ELR (cell line): Measurements from ENCODE around the gene ARID1B.

Experiments used
- DNase-seq: peaks from one replicate; pipeline ENCODE4 v3.0.0-alpha.2; 2015; ENCODE audit warnings: low read depth

ARID1B gene

DNA sequence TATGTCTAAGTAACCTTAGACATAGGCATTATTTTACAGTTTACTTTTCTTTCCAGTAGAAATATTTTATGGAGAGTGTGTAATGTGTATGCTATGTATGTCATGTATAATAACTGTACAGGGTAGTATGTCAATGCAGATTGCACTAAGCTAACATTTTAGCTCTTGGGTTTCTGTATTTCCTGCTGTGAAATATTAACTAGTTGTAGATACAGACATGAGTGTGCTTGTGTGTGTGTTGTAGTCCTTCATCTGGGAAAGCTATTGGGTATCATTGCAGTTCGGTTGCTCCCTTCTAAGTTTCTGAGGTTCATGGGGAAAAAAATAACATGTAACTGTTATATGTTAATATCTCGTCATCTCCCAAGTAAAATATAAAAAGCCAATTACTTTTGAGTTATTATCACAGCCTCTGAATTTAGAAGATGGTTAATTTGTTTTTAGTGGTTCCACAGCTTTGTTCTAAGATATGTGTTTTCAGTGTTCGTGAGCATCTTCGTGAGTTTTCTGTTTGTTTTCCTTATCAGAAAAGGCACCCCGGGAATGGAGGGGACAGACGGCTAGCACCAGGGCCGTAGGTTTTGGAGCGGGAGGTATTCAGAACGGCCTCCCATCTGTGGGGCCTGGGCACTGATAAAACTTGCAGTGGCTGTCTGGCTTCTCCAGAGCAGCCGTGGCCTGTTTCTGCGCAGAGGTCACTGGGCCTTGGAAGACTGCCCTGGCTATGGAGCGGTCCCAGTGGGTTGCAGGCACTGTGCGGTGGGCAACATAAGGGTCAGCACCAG lies 215.0 kb downstream of the ARID1B start:
- DNase-seq = no peak

DNA sequence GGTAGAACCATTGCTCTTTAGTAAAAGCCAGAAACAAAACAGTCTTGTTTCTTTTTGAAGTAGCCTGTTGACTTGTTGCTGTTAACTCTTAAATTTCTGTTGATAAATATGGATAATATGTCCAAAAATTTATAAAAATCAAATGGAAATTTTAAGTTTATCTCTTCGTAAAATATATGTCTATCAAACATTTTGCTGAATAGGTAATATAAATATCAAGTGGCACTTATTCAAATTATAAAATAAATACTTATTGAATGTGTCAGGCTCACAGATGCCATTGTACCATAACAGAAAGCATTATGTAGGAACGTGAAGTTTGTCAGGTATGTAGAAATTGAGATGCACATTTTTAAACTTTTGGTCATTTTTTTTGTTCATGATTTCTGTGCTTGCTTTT lies 216.5 kb downstream of the ARID1B start:
- DNase-seq = no peak

DNA sequence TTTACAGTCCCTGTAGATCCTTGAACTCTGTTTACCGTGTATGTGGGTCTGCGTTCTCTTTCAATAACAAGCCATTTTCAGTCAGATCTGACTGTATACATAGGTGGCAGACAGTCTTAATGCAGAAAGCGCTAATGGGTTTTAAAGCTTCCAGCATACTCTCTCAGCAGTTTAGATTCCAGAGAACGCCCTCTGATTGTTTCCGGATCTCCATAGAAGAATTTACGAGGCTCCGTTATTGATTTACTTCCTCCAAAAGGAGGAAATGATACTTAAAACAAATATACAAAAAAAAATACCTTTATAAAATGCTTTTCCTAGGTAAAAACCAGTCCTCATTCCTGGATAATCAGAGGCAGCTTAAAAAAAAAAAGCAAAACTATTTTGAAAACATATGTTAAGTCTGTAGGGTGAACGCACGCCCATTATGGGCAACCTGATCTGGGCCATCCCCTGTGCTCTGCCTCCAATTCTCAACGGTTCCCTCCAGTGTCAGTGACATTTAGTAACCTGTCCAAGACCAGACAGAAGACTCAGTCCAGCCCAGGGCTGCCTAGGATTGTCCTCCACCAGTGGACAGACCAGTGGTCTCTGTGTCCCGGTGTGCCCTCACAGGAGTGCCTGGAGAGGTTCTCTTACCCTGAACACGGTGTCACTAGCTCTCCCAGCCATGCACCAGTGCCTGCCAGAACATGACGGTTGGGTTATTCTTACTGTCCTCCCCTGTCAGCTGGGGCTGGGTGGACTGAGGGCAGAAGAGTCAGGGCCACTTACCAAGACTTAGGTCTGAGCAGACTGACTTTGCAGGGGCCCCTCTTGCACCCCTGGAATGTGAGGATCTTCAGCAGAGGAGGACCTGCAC lies 217.3 kb downstream of the ARID1B start:
- no peak for DNase-seq

DNA sequence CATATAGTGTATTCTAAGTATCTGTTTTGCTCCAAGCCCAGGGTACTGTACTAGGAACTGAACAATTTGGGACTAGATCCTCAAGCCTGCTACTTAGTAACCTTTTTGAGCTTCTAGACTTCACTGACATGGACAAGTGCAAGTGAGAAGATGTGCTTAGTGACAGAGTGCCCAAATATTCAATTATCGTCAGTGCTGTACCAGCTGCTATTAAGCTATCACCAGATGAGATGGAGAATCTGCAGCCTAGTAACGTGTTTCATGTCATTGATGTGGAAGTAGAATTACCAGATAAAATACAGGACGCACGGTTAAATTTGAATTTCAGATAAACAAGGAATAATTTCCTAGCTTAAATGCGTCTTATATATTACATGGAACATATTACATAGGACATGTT lies 218.3 kb downstream of the ARID1B start:
- DNase-seq = no peak

DNA sequence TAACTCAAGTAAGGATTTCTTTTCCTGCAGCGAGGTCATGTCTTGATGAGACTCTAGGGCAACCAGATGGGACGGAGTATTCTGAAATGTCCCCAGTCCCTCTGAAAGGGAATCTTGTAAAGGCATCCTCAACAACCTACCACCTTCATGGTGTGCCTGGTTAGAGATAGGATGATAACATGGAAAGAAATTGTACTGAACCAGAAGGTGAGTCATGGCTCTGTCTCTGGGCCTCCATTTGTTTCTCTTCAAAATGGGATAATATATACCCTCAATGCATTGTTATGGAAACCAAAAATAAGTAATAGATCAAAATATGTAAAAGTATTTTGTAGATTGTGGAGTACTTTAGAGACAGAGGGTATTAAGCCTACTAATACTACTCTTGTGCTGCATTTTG lies 219.1 kb downstream of the ARID1B start:
- no peak for DNase-seq

DNA sequence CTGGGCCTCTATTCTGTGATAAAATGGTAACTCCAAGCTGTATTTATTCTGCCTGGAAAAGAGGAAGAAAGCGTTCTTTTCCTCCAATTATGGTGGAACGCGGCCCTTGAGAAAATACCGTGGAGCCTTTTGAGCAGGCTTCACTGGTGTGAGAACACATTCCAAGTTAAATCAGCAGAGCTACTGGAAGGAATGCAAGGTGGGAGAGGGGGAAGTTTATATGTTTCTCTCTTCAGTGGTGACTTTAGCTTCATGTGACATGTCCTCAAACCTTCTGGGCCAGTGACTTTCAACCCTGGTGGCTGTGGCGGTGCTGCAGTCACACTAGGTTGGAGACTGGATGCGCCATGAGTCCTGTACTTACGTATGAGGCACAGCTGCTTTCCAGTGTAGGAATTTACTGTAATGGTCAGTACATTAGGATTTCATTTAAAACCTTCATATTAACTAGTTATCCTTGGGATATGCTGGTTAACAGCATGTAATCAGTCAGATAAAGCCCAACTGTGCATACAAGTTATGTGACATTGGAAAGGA lies 221.7 kb downstream of the ARID1B start:
- no peak for DNase-seq

DNA sequence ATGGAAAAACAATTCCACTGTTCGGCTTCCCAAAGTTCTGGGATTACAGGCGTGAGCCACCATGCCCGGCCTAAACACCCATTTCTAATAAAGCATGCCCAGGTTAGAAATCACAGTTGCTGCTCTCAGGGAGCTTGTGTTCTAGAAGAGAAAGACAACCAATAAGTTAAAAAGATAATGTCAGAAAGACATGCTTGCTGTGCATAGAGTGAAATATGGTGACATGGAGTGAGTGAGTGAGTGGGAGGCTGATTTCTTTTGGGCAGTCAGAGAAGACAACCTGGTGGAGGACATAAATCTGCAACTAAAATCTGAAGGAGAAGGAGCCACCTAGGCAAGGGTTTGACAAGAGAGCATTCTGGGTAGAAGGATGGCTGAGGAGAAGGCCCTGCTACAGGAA lies 222.6 kb downstream of the ARID1B start:
- DNase-seq = no peak

DNA sequence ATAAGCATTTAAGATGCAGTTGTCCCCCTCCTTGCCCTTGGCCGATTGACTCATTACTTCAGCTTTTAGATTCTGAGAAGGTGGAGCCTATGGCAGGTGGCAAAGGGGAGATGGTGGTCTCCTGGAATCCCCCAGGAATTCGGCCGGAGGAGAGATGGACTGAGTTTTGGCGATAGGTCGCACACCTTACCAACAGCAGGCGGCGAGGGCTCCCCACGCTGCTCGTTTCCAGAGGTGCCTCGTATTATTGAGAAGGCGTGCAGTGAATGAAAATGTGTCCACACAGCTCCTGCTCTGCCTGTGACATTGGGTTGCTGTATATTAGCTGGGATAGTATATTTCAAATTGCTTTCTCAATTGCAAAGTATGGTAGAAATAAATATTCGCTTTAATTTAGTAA lies 224.5 kb downstream of the ARID1B start:
- DNase-seq = no peak

DNA sequence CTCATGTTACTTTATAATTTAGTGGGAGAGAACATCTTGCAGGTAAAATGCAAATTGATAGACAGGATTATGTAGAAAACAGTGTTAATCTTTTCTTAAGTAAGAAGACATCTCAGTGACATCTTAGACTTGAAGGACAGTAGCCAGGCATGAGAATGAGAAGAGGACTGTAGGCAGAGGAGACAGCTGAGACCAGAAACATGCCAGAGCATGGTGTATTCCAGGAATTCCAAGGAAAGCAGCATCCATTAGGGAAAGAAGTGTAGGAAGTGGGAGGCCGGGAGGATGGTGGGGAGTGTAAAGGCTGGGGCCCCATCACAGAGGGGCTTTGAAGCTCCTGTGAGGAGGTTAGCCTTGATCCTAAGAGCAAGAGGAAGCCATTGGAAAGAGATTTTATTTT lies 225.6 kb downstream of the ARID1B start:
- DNase-seq = no peak

DNA sequence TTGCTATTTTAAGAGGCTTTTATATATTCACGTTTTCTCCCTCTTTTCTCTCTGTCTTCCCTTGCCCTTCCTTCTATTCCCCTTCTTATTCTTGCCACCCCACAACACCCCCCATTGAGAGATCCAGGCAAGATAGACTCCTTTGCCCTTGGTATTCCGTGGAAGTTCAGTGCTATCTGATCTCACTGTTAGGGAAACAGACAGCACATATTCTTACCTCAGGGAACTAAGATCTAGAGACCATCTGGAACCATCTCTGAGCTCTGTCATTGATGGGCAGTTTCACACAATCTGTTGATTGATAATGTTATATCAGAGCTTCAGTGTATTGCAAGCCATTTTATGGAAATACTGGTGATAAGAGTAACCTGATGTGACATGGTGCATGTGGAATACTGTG lies 228.8 kb downstream of the ARID1B start:
- no peak for DNase-seq

DNA sequence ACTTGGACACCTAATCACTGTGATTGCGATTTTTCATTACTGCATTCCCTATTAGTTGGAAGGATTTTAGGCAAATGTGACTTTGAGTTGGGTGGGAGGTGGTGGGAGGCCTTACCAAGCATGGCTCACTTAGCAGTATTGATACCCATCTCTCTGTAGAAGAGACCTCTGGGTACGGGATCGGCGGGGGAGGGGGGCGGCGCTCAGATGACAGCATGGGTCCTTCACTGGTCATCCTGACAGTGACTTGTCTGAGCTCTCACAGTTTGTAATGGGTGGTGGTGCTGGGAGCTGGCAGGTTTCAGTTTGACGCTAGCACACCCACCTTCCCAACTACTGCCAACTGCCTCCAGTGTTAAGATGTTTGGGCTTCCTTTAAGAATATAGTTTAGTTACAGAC lies 231.4 kb downstream of the ARID1B start:
- no peak for DNase-seq

DNA sequence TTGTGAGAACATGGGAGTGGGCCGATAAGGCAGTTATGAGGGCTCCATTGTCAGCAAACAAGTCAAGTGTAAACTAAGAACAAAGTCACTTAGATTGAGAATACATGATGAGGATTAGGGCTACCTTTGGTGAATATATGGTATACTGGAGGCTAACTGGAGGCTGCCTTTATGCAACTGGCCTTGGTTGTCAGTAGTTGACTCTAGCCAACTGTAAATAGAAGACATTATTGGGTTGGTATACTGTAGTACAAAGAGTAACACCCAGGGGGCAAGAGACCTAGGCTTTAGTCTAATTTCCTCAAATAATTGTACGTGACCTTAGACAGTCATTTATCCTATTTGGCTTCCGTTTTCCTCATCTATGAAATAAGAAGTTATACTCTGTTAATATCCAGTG lies 235.2 kb downstream of the ARID1B start:
- DNase-seq = peak; percentile 14

DNA sequence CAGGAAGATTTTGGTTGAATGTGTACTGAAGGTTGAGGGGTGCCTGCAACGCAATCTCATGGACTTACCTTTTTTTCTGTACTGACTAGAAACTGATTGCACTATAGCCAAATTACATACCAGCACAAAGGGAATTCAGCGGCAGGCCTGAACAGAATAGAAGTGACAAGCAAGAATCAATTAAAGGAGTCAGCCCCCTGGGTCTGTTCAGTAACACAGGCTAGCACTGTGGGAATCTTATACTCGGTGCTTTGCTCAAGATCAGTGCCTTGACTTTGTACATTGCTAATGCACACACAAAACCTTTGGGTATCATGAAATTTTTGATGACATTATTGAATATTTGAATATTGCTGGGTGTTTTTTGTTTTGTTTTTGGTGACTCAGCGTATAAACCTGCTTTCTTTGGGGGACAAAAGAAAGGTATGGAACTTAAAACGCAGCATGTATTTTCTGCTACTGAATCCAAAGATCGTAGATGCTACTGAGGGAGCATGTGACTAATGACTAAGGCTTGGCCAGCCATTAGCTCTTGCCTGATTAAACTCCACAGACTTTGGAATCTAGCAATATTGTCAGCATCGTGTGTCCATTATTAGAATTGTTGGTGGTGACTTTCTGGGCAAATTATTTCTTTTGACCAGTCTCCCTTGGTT lies 236.6 kb downstream of the ARID1B start:
- no peak for DNase-seq

DNA sequence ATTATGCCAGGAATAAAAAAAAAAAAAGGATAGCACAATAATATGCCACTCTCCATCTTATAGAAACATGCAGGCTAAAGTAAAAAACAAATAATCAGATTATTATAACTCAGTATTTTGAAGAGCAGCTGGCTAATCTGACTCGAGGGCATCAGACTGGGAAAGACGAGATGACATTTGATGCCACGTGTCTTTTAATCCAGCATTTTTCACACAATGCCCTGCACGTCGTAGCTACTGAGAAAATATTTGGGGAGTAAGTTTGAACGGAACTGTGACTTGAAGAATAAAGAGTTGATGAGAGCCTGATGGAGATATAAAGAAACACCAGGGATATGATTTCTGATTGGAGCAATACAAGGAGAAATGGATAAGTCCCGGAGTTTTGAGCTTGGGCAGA lies 237.7 kb downstream of the ARID1B start:
- DNase-seq = no peak

DNA sequence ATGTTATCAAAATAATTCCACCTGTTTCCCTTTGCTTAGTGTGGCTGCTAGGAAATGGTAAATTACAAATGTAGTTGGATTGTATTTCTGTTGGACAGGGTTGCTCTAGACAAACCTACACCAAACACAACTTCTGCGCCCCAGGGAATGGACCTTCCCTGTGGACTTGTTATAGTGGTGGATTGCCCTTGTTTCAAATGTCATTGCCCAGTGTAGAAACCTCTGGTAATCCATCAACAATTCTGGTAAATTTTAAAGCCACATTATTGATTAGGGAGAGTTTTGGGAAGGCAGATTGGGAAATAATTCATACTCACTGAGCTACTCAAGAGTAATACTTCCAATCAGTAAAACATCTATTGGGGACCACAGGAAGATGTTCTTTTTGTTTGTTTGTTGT lies 239.8 kb downstream of the ARID1B start:
- no peak for DNase-seq

DNA sequence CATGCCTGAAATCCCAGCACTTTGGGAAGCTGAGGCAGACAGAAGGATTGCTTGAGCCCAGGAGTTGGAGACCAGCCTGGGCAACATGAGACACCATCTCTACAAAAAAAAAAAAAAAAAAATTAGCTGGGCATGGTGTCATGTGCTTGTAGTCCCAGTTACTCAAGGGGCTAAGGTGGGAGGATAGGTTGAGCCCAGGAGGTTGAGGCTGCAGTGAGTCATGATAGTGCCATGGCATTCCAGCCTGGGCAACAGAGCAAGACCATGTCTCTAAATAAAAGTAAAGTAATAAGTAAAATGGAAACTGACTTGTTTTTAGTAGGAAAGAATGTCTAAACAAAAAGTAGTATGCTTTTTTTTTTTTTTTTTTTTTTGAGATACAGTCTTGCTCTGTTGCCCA lies 240.7 kb downstream of the ARID1B start:
- DNase-seq = peak; percentile 43

DNA sequence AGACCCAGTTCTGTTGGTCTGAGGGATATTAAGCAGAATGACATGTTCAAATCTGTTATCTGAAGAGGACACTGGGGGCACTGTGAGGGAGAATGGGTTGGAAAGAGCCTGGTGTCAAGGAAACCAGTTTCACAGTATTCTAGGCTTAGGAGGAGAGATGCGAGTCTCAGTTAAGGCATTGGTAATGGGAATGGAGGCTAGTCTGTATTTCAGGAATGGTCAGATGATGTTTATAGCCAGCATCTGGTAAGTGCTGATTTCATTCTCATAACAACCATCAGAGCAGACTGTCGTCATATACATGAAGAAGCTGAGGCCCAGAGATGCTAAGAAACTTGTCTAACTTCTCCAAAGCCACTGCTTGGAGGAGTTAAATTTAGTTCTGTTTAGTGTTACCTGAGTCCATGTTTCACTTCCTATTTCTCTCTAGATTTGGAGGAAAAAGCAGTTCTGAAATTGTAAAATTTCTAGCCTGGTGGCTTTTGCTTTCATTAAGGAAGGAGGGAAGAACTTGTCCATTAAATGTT lies 242.0 kb downstream of the ARID1B start:
- DNase-seq = peak; percentile 46

DNA sequence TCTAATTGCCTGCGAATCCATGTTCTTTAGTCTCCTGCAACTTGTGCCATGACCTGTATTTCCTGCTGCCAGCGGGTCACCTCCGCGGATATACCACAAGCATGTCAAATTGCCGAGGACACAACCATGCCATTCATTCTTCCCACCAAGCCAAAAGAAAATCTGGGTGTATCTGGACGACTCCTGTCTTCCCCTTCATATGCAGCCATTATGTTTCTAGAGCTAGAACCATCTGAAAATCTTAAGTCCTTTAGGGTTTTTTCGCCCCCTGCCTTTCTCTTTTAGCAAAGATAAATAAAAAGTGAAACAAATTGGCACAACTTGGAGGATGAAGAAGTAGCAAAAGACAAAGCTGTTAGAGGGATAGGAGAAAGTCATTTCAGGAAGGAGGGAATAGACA lies 242.6 kb downstream of the ARID1B start:
- peak; percentile 33 for DNase-seq

DNA sequence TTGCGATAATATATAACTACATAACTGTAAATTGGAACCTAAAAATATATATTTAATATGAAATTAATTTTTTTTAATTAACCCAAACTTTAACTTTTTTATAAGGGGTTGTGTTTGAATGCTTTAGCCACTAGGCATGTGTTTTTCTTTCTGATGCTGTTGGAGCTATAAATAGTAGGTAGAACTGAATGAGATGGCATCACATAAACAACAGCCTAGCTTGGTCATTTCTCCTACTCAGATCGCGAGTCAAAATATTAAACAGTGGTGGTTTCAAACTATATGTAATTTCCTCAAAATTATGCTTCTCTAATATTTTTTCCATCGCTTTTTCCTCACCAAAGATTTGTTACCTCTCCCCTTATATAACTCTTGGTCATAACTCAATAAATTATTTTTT lies 243.2 kb downstream of the ARID1B start:
- DNase-seq = peak; percentile 67

DNA sequence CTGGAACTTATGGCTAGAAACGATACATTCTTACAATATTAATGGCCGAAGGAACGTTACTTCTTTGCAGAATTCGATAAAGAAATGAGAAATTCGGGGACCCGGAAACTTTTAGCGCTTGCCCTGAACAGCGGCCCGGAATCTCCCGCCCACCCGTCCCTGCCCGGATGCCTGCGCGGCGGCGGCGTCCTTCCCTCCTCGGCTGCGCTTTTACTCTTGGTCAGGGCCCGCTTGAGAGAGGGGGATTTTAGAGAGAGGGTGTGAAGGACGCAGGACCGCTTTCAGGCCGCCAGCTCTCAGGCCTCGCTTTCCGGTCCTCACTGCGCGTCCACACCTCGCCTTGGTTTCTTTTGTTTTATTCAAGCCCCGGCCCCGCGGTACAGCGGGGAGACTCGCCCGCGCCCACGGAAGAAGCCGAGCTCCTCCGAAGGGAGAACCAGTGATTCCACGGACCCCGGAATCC lies 243.7 kb downstream of the ARID1B start:
- peak; percentile 76 for DNase-seq

DNA sequence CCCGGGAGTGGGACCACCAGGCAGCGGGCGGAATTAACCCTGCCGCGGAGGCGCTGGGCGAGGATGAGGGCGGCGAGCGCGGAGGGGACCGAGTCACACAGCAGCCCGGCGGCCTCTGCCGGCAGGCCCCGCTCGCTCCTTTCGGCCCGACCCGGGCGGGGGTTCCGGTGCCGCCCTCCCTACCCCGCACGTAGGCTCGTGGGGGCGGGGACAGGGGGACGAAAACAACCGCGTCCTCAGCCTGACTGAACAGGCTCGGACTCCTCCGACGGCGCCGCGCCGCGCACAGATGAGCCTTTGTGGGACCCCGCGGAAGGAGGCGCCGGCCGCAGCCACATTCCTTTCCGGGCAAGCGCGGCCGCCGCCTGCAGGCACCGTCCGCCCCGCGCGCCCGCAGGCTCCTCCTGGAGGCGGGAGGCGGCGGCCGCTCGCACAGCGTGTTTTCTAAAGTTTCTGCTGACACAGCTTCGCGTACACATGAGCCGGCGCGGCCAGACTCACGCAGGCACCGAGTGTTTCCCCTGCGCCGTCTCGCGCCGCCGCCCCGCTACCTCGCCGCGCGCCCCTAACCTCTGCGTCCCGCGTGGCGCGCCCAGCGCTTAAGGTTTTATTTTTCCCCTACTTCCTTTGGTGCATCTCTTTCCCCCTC lies 244.3 kb downstream of the ARID1B start:
- peak; percentile 90 for DNase-seq
